ENCODE measurements around the gene PRR3.
A peak's percentile ranks its signal among the peaks of the same experiment; 100 is the strongest.

Gene PRR3

GRCh38 chr6:30591008-30591407 lies 33.9 kb downstream of the PRR3 start:
- ChIA-PET POLR2A (interaction anchor here (1.0 to 2.6 kb wide), 2 partner anchors 23 to 97 kb away, joined by 4 to 12 read pairs; no protein-coding TSS in a partner anchor), CTCF (interaction anchor here (0.8 to 1.4 kb wide), 5 partner anchors 8 to 109 kb away, joined by 3 to 5 read pairs (median 3); no protein-coding TSS in a partner anchor)
- TF ChIP-seq CTCF (IDR thresholded peaks at IDR 0.05; ENCODE audit: control extremely low read depth, extremely low read depth, low read depth, missing control alignments), result no peak
- no peak for DNase-seq (ENCODE audit: extremely low spot score)

- no peak for TF ChIP-seq CTCF (IDR thresholded peaks at IDR 0.05; ENCODE audit: control extremely low read depth, extremely low read depth, low read depth, missing control alignments)
- POLR2A ChIA-PET, result interaction anchor here (0.6 to 1.1 kb wide), 3 partner anchors 18 to 167 kb away, joined by 3 read pairs; no protein-coding TSS in a partner anchor
- CTCF ChIA-PET, result interaction anchor here (0.7 to 1.6 kb wide), 6 partner anchors 9 to 229 kb away, joined by 3 to 7 read pairs (median 4); no protein-coding TSS in a partner anchor
- DNase-seq (ENCODE audit: extremely low spot score), result no peak
Observed at GRCh38 chr6:30592287-30592686, 35.2 kb downstream of the PRR3 start.

GRCh38 chr6:30597315-30598144 lies 40.4 kb downstream of the PRR3 start:
- DNase-seq (ENCODE audit: extremely low spot score), result peak; percentile 78
- ChIA-PET CTCF (interaction anchor here (0.7 to 8.5 kb wide), 45 partner anchors 9 to 490 kb away, joined by 3 to 93 read pairs (median 4); partner anchors contain the start of genes ABCF1, DHX16, MDC1 and PRR3), POLR2A (interaction anchor here (0.6 to 5.9 kb wide), 3 partner anchors 8 to 275 kb away, joined by 5 to 72 read pairs (median 9); no protein-coding TSS in a partner anchor)
- peak; percentile 77 for TF ChIP-seq CTCF (IDR thresholded peaks at IDR 0.05; ENCODE audit: control extremely low read depth, extremely low read depth, low read depth, missing control alignments)

GRCh38 chr6:30598912-30599624 lies 42.0 kb downstream of the PRR3 start:
- CTCF ChIA-PET, result interaction anchor here (1.0 to 8.5 kb wide), 9 partner anchors 8 to 118 kb away, joined by 3 to 93 read pairs (median 46); no protein-coding TSS in a partner anchor
- TF ChIP-seq CTCF (IDR thresholded peaks at IDR 0.05; ENCODE audit: control extremely low read depth, extremely low read depth, low read depth, missing control alignments), result no peak
- POLR2A ChIA-PET, result interaction anchor here (0.7 to 5.9 kb wide), 2 partner anchors 15 to 118 kb away, joined by 3 to 72 read pairs; partner anchors contain the start of gene MDC1
- no peak for DNase-seq (ENCODE audit: extremely low spot score)

- TF ChIP-seq CTCF (IDR thresholded peaks at IDR 0.05; ENCODE audit: control extremely low read depth, extremely low read depth, low read depth, missing control alignments), result no peak
- ChIA-PET POLR2A (interaction anchor here (1.0 to 5.9 kb wide), 2 partner anchors 14 to 46 kb away, joined by 3 to 72 read pairs; no protein-coding TSS in a partner anchor), CTCF (interaction anchor here (1.0 to 8.5 kb wide), 6 partner anchors 9 to 131 kb away, joined by 3 to 93 read pairs (median 48); no protein-coding TSS in a partner anchor)
- DNase-seq (ENCODE audit: extremely low spot score), result no peak
Observed at GRCh38 chr6:30599625-30600324, 42.7 kb downstream of the PRR3 start.

Data from GM10248 (cell line).